Neural cell (in vitro differentiated cells): ENCODE results near the gene WRAP53. TPM values are rescaled to one million over a fixed set of nuclear protein-coding genes. Genes with fewer than 3 reads are reported as not detected.

Experiments
- H2AFZ ChIP-seq: fragments of 200-600, 300-800 bp; sonication (generic), shearing (Covaris generic); 2 replicates; pipeline ENCODE4 v1.6.0; 2014; ENCODE audit warnings: low read depth, mild to moderate bottlenecking, antibody characterized with exemption, low read length, moderate library complexity
- H3F3A ChIP-seq: fragments of 200-600 bp; shearing (Covaris generic); 2 replicates; pipeline ENCODE4 v1.6.1; 2016; ENCODE audit warnings: mild to moderate bottlenecking, moderate library complexity, mixed read lengths, antibody characterized with exemption, low read length; ENCODE audit not compliant: insufficient read depth, poor library complexity, severe bottlenecking
- H3K27ac ChIP-seq: fragments of 200-600, 300-800 bp; sonication (generic), shearing (Covaris generic); 2 replicates; pipeline ENCODE4 v1.5.1; 2014; ENCODE audit warnings: mild to moderate bottlenecking, low read length, moderate library complexity
- H3K27me3 ChIP-seq: fragments of 300-800, 200-600 bp; sonication (generic), shearing (Covaris generic); 2 replicates; pipeline ENCODE4 v1.6.0; 2014; ENCODE audit warnings: mild to moderate bottlenecking, low read depth, low read length, moderate library complexity; ENCODE audit not compliant: insufficient read depth
- H3K36me3 ChIP-seq: fragments of 300-800, 200-600 bp; sonication (generic), shearing (Covaris generic); 2 replicates; pipeline ENCODE4 v1.5.1; 2014; ENCODE audit warnings: mild to moderate bottlenecking, antibody characterized with exemption, low read length, moderate library complexity; ENCODE audit not compliant: insufficient read depth
- H3K4me2 ChIP-seq: fragments of 300-800, 200-600 bp; sonication (generic), shearing (Covaris generic); 2 replicates; pipeline ENCODE4 v1.6.0; 2014; ENCODE audit warnings: mild to moderate bottlenecking, low read length
- H3K4me3 ChIP-seq: fragments of 300-800, 200-600 bp; sonication (generic), shearing (Covaris generic); 2 replicates; pipeline ENCODE4 v1.5.1; 2014; ENCODE audit warnings: mild to moderate bottlenecking, low read length, moderate library complexity
- H3K79me2 ChIP-seq: fragments of 200-600 bp; shearing (Covaris generic); replicated peaks from 2 replicates; pipeline ENCODE4 v1.6.0; 2014; ENCODE audit warnings: mild to moderate bottlenecking, low read length, moderate library complexity; ENCODE audit not compliant: insufficient read depth
- H3K9ac ChIP-seq: fragments of 300-800, 200-600 bp; sonication (generic), shearing (Covaris generic); 2 replicates; pipeline ENCODE4 v1.6.1; 2016; ENCODE audit warnings: mild to moderate bottlenecking, low read length, mixed read lengths
- H3K9me2 ChIP-seq: fragments of 200-600 bp; shearing (Covaris generic); 2 replicates; pipeline ENCODE4 v1.6.1; 2016; ENCODE audit warnings: mild to moderate bottlenecking, low read length, mixed read lengths; ENCODE audit not compliant: insufficient read depth
- H3K9me3 ChIP-seq: fragments of 200-600, 300-800 bp; sonication (generic), shearing (Covaris generic); 2 replicates; pipeline ENCODE4 v1.6.1; 2016; ENCODE audit warnings: mild to moderate bottlenecking, mixed run types, low read length, moderate library complexity, mixed read lengths
- H4K20me1 ChIP-seq: fragments of 200-600 bp; shearing (Covaris generic); 2 replicates; pipeline ENCODE4 v1.6.1; 2016; ENCODE audit warnings: mild to moderate bottlenecking, mixed run types; ENCODE audit not compliant: insufficient read depth
- CTCF ChIP-seq: fragments of 450-650 bp; IDR thresholded peaks from 2 replicates; pipeline ENCODE4 v1.5.1; 2014; ENCODE audit warnings: antibody characterized with exemption, mild to moderate bottlenecking, moderate library complexity; ENCODE audit not compliant: poor library complexity, severe bottlenecking
- EP300 ChIP-seq: fragments of 450-650 bp; conservative IDR thresholded peaks from 2 replicates; pipeline ENCODE4 v1.6.1; 2014; ENCODE audit warnings: antibody characterized with exemption, mild to moderate bottlenecking, moderate library complexity; ENCODE audit not compliant: poor library complexity, severe bottlenecking
- EZH2 ChIP-seq: fragments of 200-600, 300-800 bp; shearing (Covaris generic), sonication (generic); IDR thresholded peaks from 2 replicates; pipeline ENCODE4 v1.6.1; 2014; ENCODE audit warnings: antibody characterized with exemption, low read length, borderline replicate concordance, mild to moderate bottlenecking; ENCODE audit not compliant: insufficient read depth, poor library complexity, severe bottlenecking
- MXI1 ChIP-seq: fragments of 450-650 bp; conservative IDR thresholded peaks from 2 replicates; pipeline ENCODE4 v1.6.1; 2014; ENCODE audit warnings: antibody characterized with exemption, mild to moderate bottlenecking; ENCODE audit not compliant: poor library complexity, severe bottlenecking
- POLR2AphosphoS5 ChIP-seq: IDR thresholded peaks from 2 replicates; pipeline ENCODE4 v1.6.1; 2012
- RAD21 ChIP-seq: fragments of 450-650 bp; conservative IDR thresholded peaks from 2 replicates; pipeline ENCODE4 v1.6.1; 2014; ENCODE audit warnings: antibody characterized with exemption, mild to moderate bottlenecking, moderate library complexity
- REST ChIP-seq: IDR thresholded peaks from 2 replicates; pipeline ENCODE4 v1.6.1; 2012; ENCODE audit warnings: borderline replicate concordance
- SMC3 ChIP-seq: fragments of 450-650 bp; conservative IDR thresholded peaks from 2 replicates; pipeline ENCODE4 v1.6.1; 2014; ENCODE audit warnings: antibody characterized with exemption, mild to moderate bottlenecking, moderate library complexity; ENCODE audit not compliant: poor library complexity
- TAF1 ChIP-seq: IDR thresholded peaks from 2 replicates; pipeline ENCODE4 v1.6.1; 2012; ENCODE audit warnings: low read depth
- polyA plus RNA-seq: library from polyadenylated mRNA; depleted of rRNA; stranded (reverse); fragments of >200 nt; gene quantifications from 2 replicates; pipeline ENCODE4 v1.2.3, GENCODE V29; 2014

WRAP53 gene
- polyA plus RNA-seq, 1 donor from 2014 or later = 20.1 TPM

- Histone ChIP-seq H3K27me3 (no peaks in the 10 kb centered on the region), H3K36me3 (no peaks in the 10 kb centered on the region), H3K79me2 (peaks cover 10% of the 10 kb centered on the region), H3K9me2 (no peaks in the 10 kb centered on the region), H3F3A (no peaks in the 10 kb centered on the region), H3K4me3 (peak overlapping the region; percentile 95), H2AFZ (no peak overlapping the region), H3K9ac (peak overlapping the region; percentile 86), H3K9me3 (no peaks in the 10 kb centered on the region), H3K4me2 (peak overlapping the region; percentile 80), H3K27ac (peak overlapping the region; percentile 68), H4K20me1 (no peaks in the 10 kb centered on the region)
- TF ChIP-seq SMC3 = no peak
- no peak for TF ChIP-seq MXI1
- TF ChIP-seq RAD21 = no peak
- TF ChIP-seq REST = no peak
- no peak for TF ChIP-seq TAF1
- no peak for TF ChIP-seq CTCF
- TF ChIP-seq EP300 = no peak
- TF ChIP-seq EZH2 = no peak
- no peak for TF ChIP-seq POLR2AphosphoS5
Measured at GRCh38 chr17:7652388-7653356, 35.6 kb upstream of the WRAP53 start.

- Histone ChIP-seq H3K79me2 (peaks cover 10% of the 10 kb centered on the region), H3K9me2 (no peaks in the 10 kb centered on the region), H4K20me1 (no peaks in the 10 kb centered on the region), H3K36me3 (no peaks in the 10 kb centered on the region), H2AFZ (no peak overlapping the region), H3K4me3 (no peak overlapping the region), H3F3A (no peaks in the 10 kb centered on the region), H3K27ac (no peak overlapping the region), H3K9me3 (no peaks in the 10 kb centered on the region), H3K9ac (no peak overlapping the region), H3K27me3 (no peaks in the 10 kb centered on the region), H3K4me2 (no peak overlapping the region)
- no peak for TF ChIP-seq CTCF
- no peak for TF ChIP-seq SMC3
- TF ChIP-seq REST = no peak
- no peak for TF ChIP-seq MXI1
- no peak for TF ChIP-seq TAF1
- no peak for TF ChIP-seq EP300
- no peak for TF ChIP-seq POLR2AphosphoS5
- no peak for TF ChIP-seq EZH2
- TF ChIP-seq RAD21 = no peak
Measured at GRCh38 chr17:7654832-7655540, 33.3 kb upstream of the WRAP53 start.
